ENCODE results near the gene RPA3. TPM values are rescaled to one million over a fixed set of nuclear protein-coding genes. Genes with fewer than 3 reads are reported as not detected.
A peak's percentile ranks its signal among the peaks of the same experiment; 100 is the strongest.

The RPA3 gene
- polyA plus RNA-seq, 1 experiment, result 9.2 TPM

GRCh38 chr7:7720193-7720592 is 1.8 kb upstream of the RPA3 start:
- no peak for TF ChIP-seq CTCF (IDR thresholded peaks at IDR 0.05; ENCODE audit: insufficient read depth, low read depth, low read length)
- Histone ChIP-seq H3K36me3 (ENCODE audit: control insufficient read depth, insufficient read depth, low read length) (no peaks in the 10 kb centered on the region), H3K4me3 (ENCODE audit: low read depth, low read length) (no peak overlapping the region), H3K27me3 (ENCODE audit: control insufficient read depth, insufficient read depth, low read length) (no peaks in the 10 kb centered on the region)
- CTCF ChIA-PET, result no interaction called here
- no peak for DNase-seq (ENCODE audit: low read depth)
- POLR2A ChIA-PET, result no interaction called here

GRCh38 chr7:7719236-7719635 is 829 bp upstream of the RPA3 start:
- H3K4me3 ChIP-seq (ENCODE audit: low read depth, low read length), result no peak overlapping the region
- POLR2A ChIA-PET, result interaction anchor here (0.6 kb wide), 1 partner anchor 100 kb away, joined by 8 read pairs; no protein-coding TSS in a partner anchor
- CTCF ChIA-PET, result interaction anchor here (0.6 to 0.8 kb wide), 2 partner anchors 12 to 211 kb away, joined by 3 read pairs; no protein-coding TSS in a partner anchor
- DNase-seq (ENCODE audit: low read depth), result peak; percentile 77
- no peaks in the 10 kb centered on the region for H3K27me3 ChIP-seq (ENCODE audit: control insufficient read depth, insufficient read depth, low read length)
- H3K36me3 ChIP-seq (ENCODE audit: control insufficient read depth, insufficient read depth, low read length), result no peaks in the 10 kb centered on the region
- TF ChIP-seq CTCF (IDR thresholded peaks at IDR 0.05; ENCODE audit: insufficient read depth, low read depth, low read length), result no peak

DNA sequence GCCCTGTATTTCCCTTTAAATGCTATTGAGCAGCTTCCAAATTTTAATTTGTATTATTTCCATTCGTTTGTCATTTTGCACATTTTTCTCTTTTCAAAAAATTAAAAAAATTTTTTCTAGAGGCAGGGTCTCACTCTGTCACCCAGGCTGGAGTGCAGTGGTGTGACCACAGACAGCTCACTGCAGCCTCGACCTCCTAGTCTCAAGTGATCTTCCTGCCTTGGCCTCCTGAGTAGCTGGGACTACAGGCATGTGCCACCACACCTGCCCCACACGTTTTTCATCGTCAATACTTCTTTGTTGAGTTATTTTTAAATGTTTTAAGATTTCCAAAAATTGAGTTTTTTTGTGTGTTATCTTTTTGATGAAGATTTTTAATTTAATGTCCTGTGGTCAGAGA is 4.7 kb downstream of the RPA3 start:
- no peak for TF ChIP-seq CTCF (IDR thresholded peaks at IDR 0.05; ENCODE audit: insufficient read depth, low read depth, low read length)
- no peak for DNase-seq (ENCODE audit: low read depth)
- H3K27me3 ChIP-seq (ENCODE audit: control insufficient read depth, insufficient read depth, low read length), result no peaks in the 10 kb centered on the region
- CTCF ChIA-PET, result no interaction called here
- no peaks in the 10 kb centered on the region for H3K36me3 ChIP-seq (ENCODE audit: control insufficient read depth, insufficient read depth, low read length)
- H3K4me3 ChIP-seq (ENCODE audit: low read depth, low read length), result no peak overlapping the region
- POLR2A ChIA-PET, result no interaction called here

- H3K36me3 ChIP-seq (ENCODE audit: control insufficient read depth, insufficient read depth, low read length), result no peaks in the 10 kb centered on the region
- no peak overlapping the region for H3K4me3 ChIP-seq (ENCODE audit: low read depth, low read length)
- ChIA-PET CTCF (no interaction called here), POLR2A (no interaction called here)
- TF ChIP-seq CTCF (IDR thresholded peaks at IDR 0.05; ENCODE audit: insufficient read depth, low read depth, low read length), result no peak
- DNase-seq (ENCODE audit: low read depth), result no peak
- no peaks in the 10 kb centered on the region for H3K27me3 ChIP-seq (ENCODE audit: control insufficient read depth, insufficient read depth, low read length)
These were observed 7.9 kb downstream of the RPA3 start for GRCh38 chr7:7710469-7710868.

DNA sequence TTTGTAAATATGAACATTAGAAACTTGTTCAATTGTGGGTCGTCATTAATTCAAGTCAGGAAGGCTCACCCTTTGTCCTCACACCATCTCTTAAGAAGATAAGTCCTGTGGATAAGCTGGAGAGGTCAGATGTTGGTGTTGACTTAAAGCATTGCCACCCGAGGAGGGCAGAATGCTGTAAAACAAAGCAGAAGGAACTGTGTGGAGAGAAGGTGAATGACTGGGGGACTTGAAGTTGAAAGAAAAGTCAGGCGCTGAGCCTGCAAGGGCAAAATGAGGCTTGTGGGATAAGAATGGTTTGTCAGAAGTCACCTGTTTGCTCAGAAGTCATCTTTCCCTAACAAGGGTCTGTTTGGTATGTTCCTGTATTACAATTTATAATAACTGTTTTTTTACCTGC is 9.1 kb downstream of the RPA3 start:
- ChIA-PET POLR2A (no interaction called here), CTCF (no interaction called here)
- no peak overlapping the region for H3K4me3 ChIP-seq (ENCODE audit: low read depth, low read length)
- no peaks in the 10 kb centered on the region for H3K36me3 ChIP-seq (ENCODE audit: control insufficient read depth, insufficient read depth, low read length)
- H3K27me3 ChIP-seq (ENCODE audit: control insufficient read depth, insufficient read depth, low read length), result no peaks in the 10 kb centered on the region
- no peak for DNase-seq (ENCODE audit: low read depth)
- TF ChIP-seq CTCF (IDR thresholded peaks at IDR 0.05; ENCODE audit: insufficient read depth, low read depth, low read length), result no peak

Data from BJ (cell line).